ENCODE data around the gene FGF12.
A peak's percentile ranks its signal among the peaks of the same experiment; 100 is the strongest.

Gene FGF12

GRCh38 chr3:192212335-192212734, 515.0 kb downstream of the FGF12 start:
- Mint-ChIP-seq H3K4me3 (no peak overlapping the region), H3K36me3 (ENCODE audit: low read depth) (no peaks in the 10 kb centered on the region), H3K4me1 (peaks cover 6% of the 10 kb centered on the region), H3K27me3 (ENCODE audit: low read depth) (no peaks in the 10 kb centered on the region), H3K9me3 (no peaks in the 10 kb centered on the region), H3K27ac (no peak overlapping the region)
- peak in 1 of 3 experiments; percentile 41 for TF ChIP-seq CTCF (IDR thresholded peaks at IDR 0.05; ENCODE audit: unreplicated experiment in 3 of 3)

- no peaks in the 10 kb centered on the region for H3K36me3 Mint-ChIP-seq (ENCODE audit: low read depth)
- TF ChIP-seq CTCF (IDR thresholded peaks at IDR 0.05; ENCODE audit: unreplicated experiment in 3 of 3) = no peak
- H3K4me3 Mint-ChIP-seq = no peak overlapping the region
- no peaks in the 10 kb centered on the region for H3K27me3 Mint-ChIP-seq (ENCODE audit: low read depth)
- H3K27ac Mint-ChIP-seq = no peak overlapping the region
- peaks cover 9% of the 10 kb centered on the region for H3K4me1 Mint-ChIP-seq
- no peaks in the 10 kb centered on the region for H3K9me3 Mint-ChIP-seq
Observed at GRCh38 chr3:192207651-192208050, 519.7 kb downstream of the FGF12 start.

- H3K9me3 Mint-ChIP-seq = no peaks in the 10 kb centered on the region
- H3K27ac Mint-ChIP-seq = no peak overlapping the region
- H3K36me3 Mint-ChIP-seq (ENCODE audit: low read depth) = no peaks in the 10 kb centered on the region
- H3K4me1 Mint-ChIP-seq = peaks cover 9% of the 10 kb centered on the region
- no peak for TF ChIP-seq CTCF (IDR thresholded peaks at IDR 0.05; ENCODE audit: unreplicated experiment in 3 of 3)
- no peaks in the 10 kb centered on the region for H3K27me3 Mint-ChIP-seq (ENCODE audit: low read depth)
- H3K4me3 Mint-ChIP-seq = no peak overlapping the region
Observed at GRCh38 chr3:192207239-192207638, 520.1 kb downstream of the FGF12 start.

- Mint-ChIP-seq H3K9me3 (no peaks in the 10 kb centered on the region), H3K27me3 (ENCODE audit: low read depth) (no peaks in the 10 kb centered on the region), H3K36me3 (ENCODE audit: low read depth) (no peaks in the 10 kb centered on the region), H3K4me3 (no peak overlapping the region), H3K4me1 (no peaks in the 10 kb centered on the region), H3K27ac (no peak overlapping the region)
- TF ChIP-seq CTCF (IDR thresholded peaks at IDR 0.05; ENCODE audit: unreplicated experiment in 3 of 3) = no peak
Observed at GRCh38 chr3:192194085-192194484, 533.3 kb downstream of the FGF12 start.

- no peaks in the 10 kb centered on the region for H3K27me3 Mint-ChIP-seq (ENCODE audit: low read depth)
- H3K27ac Mint-ChIP-seq = no peak overlapping the region
- H3K9me3 Mint-ChIP-seq = peaks cover 2% of the 10 kb centered on the region
- no peaks in the 10 kb centered on the region for H3K36me3 Mint-ChIP-seq (ENCODE audit: low read depth)
- TF ChIP-seq CTCF (IDR thresholded peaks at IDR 0.05; ENCODE audit: unreplicated experiment in 3 of 3) = peak; percentile 30 to 56 (median 38)
- H3K4me1 Mint-ChIP-seq = no peaks in the 10 kb centered on the region
- no peak overlapping the region for H3K4me3 Mint-ChIP-seq
Observed at GRCh38 chr3:192188218-192188835, 539.0 kb downstream of the FGF12 start.

GRCh38 chr3:192187485-192188051, 539.8 kb downstream of the FGF12 start:
- Mint-ChIP-seq H3K4me3 (no peak overlapping the region), H3K4me1 (no peaks in the 10 kb centered on the region), H3K9me3 (peaks cover 2% of the 10 kb centered on the region), H3K27me3 (ENCODE audit: low read depth) (no peaks in the 10 kb centered on the region), H3K27ac (no peak overlapping the region), H3K36me3 (ENCODE audit: low read depth) (no peaks in the 10 kb centered on the region)
- no peak for TF ChIP-seq CTCF (IDR thresholded peaks at IDR 0.05; ENCODE audit: unreplicated experiment in 3 of 3)
